ENCODE results near the gene MED14. TPM values are rescaled to one million over a fixed set of nuclear protein-coding genes. Genes with fewer than 3 reads are reported as not detected.
"Not testable (repeated sequence)": the region's sequence is repeated elsewhere in the genome, so short reads cannot be mapped to it uniquely, and the experiment has no call there.

The MED14 gene
- total RNA-seq, 2 experiments from 2014 or later: 42.5 to 43.0 TPM

DNA sequence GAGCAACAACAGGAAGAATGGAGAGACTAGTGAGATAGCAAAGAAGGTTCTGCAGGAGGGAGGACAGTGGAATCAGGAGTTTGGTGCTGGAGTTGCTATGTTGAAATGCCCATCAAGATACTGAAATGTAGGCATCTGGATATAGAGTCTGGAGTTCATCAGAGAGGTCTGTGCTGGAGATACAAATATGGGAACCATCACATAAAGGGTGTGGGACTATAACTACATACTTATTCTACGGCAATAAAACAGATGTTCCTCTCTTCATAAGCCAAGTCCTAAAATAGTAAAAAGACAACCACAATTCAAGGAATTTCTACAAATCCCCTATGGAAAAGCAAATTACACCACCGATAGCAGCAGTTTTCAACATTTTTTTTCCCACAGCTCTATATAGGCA is 1.6 kb downstream of the MED14 start:
- CTCF ChIA-PET: no interaction called here
- POLR2A ChIA-PET: no interaction called here

DNA sequence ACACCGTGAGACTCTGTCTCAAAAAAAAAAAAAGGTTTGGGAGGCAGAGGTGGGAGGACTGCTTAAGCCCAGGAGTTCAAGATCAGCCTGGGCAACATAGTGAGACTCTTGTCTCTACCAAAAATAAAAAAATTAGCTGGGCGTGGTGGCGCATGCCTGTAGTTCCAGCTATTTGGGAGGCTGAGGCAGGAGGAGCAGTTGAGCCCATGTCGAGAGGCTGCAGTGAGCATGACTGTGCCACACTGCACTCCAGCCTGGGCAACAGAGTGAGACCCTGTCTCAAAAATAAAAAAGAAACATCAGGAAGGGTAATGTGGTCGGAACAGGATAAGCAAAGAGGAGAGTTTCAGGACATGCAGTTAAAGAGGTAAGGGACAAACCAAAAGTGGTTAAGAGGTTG is 2.8 kb downstream of the MED14 start:
- POLR2A ChIA-PET: not testable (repeated sequence)

DNA sequence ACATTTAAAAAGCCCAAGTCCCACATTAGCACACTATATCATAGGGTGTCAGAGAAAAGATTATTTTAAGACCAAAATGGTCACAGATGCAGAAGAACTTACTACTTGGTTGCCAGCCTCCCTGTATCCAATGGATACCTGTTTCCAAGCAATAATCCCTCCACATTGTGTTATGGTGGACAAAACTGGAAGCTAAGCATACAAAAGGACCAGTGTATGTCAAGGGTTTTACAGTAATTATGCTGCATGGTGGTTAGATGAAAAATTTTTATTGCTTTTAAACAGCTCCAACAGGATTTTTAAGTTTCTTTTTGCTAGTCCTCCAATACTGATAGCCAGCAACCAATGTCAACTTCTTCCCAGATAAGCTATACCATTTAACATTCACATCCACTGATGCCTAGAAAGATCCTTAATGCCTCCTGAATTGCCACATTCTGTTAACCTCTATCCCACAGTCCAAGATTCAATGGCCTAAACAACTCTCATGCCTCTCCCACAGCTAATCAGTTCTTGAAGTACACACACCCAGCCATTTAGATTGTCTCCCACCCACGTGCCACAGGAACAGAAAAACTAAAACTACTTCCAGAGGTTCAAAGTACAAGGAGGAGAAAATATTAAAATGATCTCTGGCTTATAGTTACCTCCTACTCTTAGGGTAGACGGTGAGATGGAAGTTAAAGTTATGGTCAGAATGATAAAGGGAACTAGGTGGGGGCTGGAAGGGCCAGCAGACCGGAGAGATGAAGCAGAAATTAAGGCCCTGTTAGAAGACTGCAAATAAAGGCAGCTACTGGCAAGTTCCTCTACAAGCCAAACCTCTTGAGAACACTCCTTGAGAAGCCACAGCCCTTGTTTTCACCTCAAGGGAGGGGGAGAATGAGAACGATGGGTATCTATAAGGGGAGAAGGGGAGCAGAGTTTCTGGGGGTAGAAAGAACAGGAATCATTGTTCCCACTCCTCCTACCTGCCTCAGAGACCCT is 5.5 kb downstream of the MED14 start:
- POLR2A ChIA-PET: no interaction called here

More for the DNA sequence above, 2.8 kb downstream of the MED14 start:
- CTCF ChIA-PET: not testable (repeated sequence)

DNA sequence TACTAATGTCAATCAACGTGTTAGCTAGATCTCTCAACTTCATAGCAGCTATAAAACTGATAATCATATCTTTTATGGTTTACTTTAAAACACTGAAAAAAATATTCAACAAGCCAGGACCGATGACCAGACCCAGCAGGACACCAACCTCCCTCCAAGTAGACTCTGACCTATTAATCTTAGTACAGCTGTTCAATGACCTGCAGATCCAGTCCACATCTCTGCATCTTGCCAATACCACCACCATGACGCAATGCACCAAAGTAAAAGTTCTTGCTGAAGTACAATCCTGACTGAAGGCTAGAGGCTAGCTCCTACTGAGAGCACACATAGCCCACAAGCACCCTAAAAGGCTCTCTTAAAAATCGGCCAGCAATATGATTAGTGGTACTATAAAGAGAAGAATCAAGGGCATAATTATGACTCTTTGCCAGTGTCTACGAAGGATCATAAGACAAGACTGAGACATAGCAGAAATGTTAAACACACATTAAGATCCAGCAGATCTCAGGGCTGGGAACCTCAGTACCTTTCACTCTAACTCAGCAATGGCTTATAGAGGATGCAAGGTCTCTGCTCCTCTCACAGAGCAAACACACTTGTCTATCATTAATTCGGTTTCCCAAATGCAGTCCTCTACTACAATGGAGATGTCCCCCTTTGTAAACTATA is 7.6 kb downstream of the MED14 start:
- ChIA-PET CTCF (interaction anchor here (0.6 kb wide), 1 partner anchor 66 kb away, joined by 3 read pairs; no protein-coding TSS in a partner anchor), POLR2A (interaction anchor here (0.5 kb wide), 1 partner anchor 87 kb away, joined by 5 read pairs; no protein-coding TSS in a partner anchor)

More for the DNA sequence above, 5.5 kb downstream of the MED14 start:
- CTCF ChIA-PET: no interaction called here

DNA sequence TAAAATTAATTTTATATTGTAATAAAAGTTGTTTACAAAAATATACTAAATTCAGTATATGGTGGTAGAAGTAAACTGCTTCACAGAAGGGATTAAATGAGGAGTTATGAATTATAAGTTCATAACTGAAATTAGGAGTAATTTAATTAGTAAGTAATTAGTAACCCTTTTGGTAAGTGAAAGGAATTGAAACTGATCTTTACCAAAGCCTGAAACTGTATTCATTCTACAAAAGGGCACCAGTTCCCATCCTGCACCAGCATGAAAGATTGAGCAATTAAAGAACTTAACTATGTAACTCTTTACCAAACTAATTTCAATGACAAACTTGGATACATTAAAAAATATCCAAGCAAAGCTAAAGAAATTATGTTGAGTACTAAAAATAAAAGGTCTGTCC is 8.2 kb downstream of the MED14 start:
- POLR2A ChIA-PET: no interaction called here

DNA sequence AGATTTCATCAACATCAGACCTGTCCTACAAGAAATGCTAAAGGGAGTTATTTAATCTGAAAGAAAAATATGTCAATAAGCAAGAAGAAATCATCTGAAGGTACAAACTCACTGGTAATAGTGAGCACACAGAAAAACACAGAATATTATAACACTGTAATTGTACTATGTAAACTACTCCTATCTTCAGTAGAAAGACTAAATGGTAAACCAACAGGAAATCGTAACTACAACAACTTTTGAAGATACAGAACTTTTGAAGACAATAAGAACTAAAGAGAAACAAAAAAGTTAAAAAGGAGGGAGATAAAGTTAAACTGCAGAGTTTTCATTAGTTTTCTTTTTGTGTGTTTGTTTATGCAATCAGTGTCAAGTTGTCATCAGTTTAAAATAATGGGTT is 12.4 kb downstream of the MED14 start:
- ChIA-PET POLR2A (no interaction called here), CTCF (no interaction called here)

More for the DNA sequence above, 8.2 kb downstream of the MED14 start:
- CTCF ChIA-PET: interaction anchor here (0.6 kb wide), 1 partner anchor 67 kb away, joined by 3 read pairs; no protein-coding TSS in a partner anchor

DNA sequence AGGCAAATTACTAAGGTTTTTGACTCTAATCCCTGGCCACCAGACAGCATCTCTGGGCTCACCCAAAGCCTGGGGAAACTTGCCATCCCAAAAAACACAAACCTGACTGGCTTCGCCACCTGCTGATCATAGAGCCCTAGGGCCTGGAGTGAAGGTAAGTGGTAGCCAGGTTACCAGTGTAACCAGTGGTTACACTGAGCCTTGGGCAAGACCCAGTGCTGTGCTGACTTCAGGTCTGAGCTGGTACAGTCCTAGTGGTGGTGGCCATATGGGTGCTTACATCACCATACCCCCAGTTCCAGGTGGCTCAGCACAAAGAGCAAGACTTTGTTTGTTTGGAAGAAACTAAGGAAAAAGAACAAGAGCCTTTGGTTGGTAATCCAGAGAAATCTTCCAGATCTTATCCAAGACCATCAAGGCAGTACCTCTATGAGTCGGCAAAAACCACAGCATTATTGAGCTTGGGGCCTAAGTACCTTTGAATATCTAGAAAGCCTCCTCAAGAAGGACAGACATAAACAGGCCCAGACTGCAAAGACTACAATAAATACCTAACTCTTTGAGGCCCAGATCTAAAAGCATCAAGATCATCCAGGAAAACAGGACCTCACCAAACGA is 13.7 kb downstream of the MED14 start:
- ChIA-PET CTCF (no interaction called here), POLR2A (no interaction called here)

DNA sequence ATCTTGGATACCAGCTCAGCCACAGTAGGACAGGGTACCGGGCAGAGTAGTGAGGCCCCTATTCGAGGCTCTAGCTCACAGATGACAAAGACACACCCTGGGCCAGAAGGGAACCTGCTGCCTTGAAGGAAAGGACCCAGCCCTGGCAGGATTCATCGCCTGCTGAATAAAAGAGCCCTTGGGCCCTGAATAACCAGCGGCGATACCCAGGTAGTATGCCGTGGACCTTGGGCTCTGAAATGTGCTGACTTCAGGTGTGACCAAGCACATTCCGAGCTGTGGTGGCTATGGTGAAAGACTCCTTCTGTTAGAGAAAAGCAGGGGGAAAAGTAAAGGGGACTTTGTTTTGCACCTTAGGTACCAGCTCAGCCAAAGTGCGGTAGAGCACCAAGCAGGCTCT is 14.6 kb downstream of the MED14 start:
- POLR2A ChIA-PET: no interaction called here
- CTCF ChIA-PET: no interaction called here

DNA sequence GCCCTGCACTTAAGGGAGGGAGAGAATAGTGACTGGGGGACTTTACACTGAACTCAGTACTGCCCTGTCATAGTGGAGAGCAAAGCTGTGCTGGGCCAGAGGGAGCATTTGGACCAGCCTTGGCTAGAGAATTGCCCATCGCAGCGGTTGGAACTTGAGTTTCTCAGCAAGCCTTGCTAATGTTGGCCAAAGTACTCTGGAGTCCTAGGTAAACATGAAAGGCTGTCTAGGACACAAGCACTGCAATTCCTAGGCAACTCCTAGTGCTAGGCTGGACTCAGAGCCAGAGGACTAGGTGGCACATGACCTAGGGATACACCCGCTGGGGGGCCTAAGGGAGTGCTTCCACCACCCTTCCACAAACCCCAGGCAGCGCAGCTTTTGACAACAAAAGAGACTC is 15.0 kb downstream of the MED14 start:
- POLR2A ChIA-PET: no interaction called here

DNA sequence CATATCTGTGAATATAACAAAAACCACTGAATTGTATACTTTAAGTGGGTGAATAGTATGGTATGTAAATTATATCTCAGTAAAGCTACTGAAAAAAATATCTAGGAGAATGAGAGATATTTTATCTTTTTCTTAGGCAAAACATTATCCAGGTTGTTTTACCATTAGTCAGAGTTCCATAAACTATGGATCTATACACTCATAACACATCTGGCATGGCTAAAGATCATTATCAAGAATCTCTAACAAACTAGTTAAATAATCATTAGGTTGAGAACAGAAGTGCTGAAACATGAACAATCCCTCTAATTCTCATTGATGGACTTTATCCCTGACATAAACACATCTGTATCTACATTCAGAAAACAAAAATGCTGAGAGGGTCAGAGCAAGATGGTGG is 15.6 kb downstream of the MED14 start:
- CTCF ChIA-PET: no interaction called here
- POLR2A ChIA-PET: no interaction called here

More for the DNA sequence above, 15.0 kb downstream of the MED14 start:
- CTCF ChIA-PET: no interaction called here

DNA sequence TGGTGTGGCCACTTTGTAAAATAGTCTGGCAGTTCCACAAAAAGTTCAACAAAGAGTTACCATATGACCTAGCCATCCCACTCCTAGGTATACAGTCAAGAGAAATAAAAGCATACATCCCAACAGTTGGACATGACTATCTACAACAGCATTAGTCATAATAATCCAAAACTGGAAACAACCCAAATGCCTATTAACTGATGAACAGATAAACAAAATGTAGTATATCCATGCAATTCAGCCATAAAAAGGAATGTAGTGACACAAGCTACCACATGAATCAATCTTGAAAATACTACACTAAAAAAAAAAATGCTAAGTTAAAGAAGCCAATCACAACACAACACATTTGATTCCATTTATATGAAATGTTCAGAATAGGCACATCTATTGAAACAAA is 16.1 kb downstream of the MED14 start:
- ChIA-PET POLR2A (no interaction called here), CTCF (no interaction called here)

DNA sequence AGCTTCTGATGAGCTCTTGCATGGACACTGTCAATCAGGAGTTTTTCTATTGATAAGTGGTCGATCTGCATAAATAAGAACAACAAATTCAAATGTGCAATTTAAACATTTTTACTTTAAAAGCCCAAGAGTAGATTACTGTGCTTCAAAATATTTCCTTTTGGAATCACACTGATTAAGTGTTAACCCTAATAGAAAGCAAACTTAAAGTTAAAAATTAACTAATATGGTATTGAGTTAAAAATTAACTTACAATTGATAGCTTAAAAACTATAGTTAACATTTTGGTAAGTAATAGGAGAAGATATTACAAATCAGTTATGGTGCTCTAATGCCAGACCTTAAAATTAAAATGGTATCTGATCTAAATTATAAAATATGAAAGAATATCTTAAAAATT is 25.9 kb downstream of the MED14 start:
- ChIA-PET CTCF (interaction anchor here (0.6 kb wide), 1 partner anchor 84 kb away, joined by 3 read pairs; no protein-coding TSS in a partner anchor), POLR2A (no interaction called here)

DNA sequence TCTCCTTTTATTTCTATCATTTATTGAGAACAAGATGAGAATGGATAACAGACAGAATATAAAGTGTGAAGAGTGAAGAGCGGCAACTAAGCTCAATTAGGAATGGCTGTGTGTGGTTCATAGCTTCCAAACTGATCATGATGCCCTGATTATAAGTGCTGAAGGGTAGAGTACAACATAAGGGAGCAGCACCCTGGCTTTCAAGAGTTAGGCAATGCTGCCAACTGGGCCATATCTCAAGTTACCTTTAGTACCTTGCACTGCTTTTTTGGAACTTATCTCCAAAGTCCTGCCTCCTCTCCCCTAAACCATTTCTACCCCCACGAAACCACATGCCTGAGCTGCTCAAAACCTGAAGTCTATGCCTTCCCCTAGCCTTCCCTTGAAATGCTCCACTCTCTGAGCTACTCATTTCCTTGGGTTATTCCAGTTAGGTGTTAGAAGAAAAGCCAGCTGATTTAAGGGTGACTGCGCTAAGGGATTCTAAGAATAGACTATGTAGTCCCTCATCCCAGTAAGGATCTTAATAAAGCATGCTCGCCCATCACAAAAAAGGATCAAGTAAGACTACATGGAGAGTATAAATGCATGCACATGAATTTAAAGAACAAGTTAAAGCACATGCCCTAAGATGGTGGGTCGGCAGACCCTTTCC is 29.6 kb downstream of the MED14 start:
- POLR2A ChIA-PET: no interaction called here
- CTCF ChIA-PET: no interaction called here

DNA sequence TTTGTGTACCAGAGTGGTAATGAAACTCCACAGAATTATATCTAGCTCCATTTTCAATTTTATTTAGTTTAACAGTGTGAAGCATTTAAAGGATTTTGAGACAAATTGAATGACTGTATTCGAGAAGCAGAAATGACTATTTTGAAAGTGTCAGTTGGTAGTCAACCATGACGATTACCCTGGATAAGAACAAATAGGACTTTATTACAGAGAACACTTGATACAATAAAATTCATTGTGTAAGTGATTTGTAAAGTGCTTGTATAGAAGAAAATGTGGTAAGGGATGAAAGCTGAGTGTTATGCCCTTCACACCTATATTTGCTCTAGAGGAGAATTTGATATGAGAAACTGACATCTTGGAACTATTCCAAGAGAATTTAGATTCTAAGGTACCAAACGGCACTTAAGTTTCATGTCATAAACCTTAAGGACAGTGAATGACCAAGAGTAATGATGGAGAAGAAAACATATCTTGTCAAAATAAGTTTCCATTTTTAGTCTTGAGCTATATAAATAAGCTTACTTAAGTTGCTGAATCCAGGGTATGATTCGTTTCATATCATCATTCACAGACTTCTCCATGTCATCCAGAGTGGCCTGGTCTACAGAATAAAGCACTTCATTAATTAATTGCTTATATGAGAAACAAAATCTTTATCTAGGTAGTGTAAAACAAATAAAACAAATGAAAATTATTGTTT is 34.6 kb downstream of the MED14 start:
- ChIA-PET CTCF (interaction anchor here (0.5 kb wide), 1 partner anchor 487 kb away, joined by 4 read pairs; no protein-coding TSS in a partner anchor), POLR2A (no interaction called here)

DNA sequence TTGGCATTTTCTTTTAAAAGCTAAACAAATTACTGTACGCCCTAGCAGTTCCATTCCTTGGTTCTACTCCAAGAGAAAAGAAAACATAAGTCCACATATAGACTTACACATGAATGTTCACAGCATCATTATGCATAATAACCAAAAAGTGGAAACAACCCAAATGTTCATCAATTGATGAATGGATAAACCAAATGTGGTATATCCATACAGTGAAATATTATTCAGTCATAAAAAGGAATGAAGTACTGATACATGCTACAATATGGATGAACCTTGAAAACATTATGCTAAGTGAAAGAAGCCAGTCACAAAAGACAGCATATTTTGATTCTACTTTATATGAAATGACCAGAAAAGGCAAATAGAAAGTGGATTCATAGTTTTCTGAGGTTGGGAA is 36.5 kb downstream of the MED14 start:
- ChIA-PET CTCF (no interaction called here), POLR2A (no interaction called here)

DNA sequence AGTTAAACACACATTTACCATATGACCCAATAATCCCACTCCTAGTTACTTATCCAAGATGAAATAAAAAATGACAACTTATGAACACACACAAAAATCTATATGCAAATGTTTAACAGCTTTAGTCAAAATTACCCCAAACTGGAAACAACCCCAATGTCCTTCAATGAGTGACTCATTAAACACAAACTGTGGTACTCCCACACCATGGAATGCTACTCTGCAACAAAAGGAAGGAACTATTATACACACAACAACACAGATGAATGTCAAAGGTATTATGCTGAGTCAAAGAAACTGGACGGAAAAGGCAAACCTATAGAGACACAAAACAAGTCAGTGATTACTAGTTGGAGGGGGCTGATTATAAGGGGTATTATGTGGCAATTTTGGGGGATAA is 40.5 kb downstream of the MED14 start:
- ChIA-PET POLR2A (no interaction called here), CTCF (interaction anchor here (0.8 kb wide), 1 partner anchor 19 kb away, joined by 3 read pairs; no protein-coding TSS in a partner anchor)

DNA sequence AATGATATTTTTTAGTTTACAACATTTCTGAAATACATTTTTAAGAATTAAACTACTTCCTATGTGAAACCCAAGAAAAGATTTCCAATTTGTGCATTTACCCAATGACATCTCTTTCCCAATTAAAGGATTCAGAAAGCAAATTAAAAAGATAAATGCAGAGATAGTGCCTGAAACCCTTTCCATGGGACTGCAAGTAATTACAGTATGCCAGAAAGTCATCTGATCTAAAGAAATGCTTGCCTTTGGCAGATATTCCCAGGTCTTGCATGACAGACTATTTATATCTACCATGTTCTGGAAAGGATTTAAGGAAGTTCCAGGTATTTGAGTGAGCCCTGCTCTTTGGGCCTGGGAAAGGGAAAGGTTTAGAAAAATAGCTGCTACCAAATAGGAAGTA is 46.4 kb downstream of the MED14 start:
- ChIA-PET CTCF (no interaction called here), POLR2A (no interaction called here)

DNA sequence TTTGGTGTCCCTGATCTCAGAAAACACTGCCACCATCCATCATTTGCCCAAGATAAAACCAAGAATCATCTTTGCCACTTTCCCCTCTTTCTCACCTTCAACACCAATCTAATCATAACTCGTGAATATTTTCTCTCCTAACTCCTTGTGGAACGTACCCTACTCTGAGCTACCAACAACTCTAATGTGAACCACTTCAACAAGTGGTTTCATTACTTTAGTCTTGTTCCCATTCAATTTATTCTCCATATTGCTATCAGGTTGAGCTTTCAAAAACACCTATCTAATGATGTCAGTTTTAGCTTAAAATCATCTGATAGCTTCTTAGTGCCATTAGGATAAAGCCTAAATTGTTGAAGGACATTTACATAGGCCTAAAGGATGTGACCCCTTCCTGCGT is 48.2 kb downstream of the MED14 start:
- ChIA-PET POLR2A (no interaction called here), CTCF (no interaction called here)

DNA sequence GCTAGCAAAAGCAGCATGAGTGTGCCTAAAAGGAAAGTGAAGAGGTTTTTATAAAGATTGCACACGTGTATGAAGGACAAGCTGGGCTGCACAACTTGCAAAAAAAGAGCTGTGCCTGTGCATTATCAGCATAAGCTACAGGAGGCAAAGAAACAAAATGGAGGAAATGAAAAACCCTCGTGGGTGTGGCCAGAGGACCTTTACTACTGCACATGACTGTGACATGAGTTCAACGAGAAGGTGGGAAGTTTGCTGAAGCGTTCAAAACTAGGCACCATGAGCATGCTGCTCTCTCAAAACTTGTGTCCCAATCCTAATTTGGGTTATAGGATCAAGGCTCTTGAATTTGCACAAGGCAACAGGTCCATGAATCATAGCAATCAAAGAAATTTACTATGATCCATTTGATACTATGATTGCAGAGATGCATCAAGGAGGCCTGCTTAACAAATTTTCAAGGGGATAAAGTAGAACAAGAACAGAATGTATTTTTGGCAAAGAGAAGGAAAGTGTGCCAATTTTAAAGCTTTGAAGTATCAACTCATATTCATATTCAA is 49.9 kb downstream of the MED14 start:
- POLR2A ChIA-PET: no interaction called here
- CTCF ChIA-PET: no interaction called here
